ENCODE measurements around the gene FAM98B.
A peak's percentile ranks its signal among the peaks of the same experiment; 100 is the strongest.

The FAM98B gene

DNA sequence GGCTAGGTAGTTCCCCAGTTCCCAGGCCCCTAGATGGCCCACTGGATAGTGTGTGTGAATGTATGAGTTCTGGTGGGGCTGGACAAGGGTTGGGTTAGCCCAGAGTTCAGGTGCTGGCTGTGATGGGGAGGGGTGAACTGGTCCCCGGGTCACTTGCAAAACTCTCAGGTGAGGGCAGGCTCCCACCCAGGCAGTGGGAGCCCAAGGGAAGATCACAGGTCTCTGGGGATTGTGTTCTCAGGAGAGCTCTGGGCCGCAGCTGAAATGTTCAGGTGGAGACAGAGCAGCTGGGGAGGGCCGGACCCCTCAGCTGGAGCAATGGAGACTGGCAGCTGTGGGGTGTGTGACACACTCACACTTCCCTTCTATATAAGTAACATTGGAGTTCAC is 12.8 kb upstream of the FAM98B start:
- Histone ChIP-seq H3K9me3 (no peaks in the 10 kb centered on the region), H3K4me1 (ENCODE audit: control insufficient read depth in 1 of 2, insufficient read depth in 1 of 2, low read depth in 1 of 2, low read length in 1 of 2) (peaks cover 25 to 28% of the 10 kb centered on the region in 2 experiments), H3K36me3 (no peaks in the 10 kb centered on the region), H3K27me3 (no peaks in the 10 kb centered on the region), H3K4me3 (ENCODE audit: low read depth in 1 of 2, low read length in 1 of 2) (no peak overlapping the region), H3K27ac (peak overlapping the region; percentile 48)
- TF ChIP-seq, protein P1, sequence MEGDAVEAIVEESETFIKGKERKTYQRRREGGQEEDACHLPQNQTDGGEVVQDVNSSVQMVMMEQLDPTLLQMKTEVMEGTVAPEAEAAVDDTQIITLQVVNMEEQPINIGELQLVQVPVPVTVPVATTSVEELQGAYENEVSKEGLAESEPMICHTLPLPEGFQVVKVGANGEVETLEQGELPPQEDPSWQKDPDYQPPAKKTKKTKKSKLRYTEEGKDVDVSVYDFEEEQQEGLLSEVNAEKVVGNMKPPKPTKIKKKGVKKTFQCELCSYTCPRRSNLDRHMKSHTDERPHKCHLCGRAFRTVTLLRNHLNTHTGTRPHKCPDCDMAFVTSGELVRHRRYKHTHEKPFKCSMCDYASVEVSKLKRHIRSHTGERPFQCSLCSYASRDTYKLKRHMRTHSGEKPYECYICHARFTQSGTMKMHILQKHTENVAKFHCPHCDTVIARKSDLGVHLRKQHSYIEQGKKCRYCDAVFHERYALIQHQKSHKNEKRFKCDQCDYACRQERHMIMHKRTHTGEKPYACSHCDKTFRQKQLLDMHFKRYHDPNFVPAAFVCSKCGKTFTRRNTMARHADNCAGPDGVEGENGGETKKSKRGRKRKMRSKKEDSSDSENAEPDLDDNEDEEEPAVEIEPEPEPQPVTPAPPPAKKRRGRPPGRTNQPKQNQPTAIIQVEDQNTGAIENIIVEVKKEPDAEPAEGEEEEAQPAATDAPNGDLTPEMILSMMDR (IDR thresholded peaks at IDR 0.05), result no peak

DNA sequence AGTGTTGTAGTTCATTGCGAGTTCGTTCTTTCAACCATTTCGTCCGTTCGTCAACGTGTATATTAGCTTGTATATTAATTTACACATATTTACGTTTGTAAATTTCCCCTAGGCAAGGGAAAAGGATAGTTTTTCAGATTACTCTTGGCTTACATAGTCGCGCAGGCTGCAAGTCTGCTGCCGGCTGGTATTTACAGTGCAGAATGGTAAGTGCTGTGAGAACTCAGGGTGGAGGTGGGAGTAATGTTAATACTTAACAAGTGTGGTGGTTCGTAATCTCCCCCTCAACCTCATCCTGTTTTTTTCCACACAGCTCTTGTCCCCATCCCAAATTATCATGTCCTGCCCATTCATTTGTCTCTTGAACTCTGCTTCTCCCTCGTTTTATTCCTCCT is 766 bp downstream of the FAM98B start:
- TF ChIP-seq, protein P1 (IDR thresholded peaks at IDR 0.05), result no peak
- peak overlapping the region; percentile 58 for H3K27ac ChIP-seq

DNA sequence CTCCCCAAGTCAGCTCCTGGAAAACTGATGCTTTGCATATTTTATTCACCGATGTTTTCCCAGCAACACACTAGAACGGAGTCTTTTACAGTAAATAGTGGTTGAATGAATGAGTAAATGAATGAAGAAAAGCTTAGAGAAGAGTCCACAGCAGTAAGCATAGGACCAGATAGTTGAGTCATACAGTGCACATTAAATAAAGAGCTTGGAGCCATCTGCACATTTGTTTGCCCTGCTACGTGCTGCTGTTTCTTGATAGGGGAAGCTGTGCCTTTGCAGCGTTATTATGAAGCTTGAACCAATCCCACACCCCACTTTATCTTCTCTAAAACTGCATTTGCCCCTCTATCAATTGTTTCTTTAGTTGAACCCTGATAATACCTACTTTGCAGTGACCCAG is 1.2 kb downstream of the FAM98B start:
- Histone ChIP-seq H3K27ac (no peak overlapping the region), H3K4me3 (ENCODE audit: low read depth in 1 of 2, low read length in 1 of 2) (peak overlapping the region; percentile 82 to 83)

More for the DNA sequence above, 766 bp downstream of the FAM98B start:
- Histone ChIP-seq H3K9me3 (no peaks in the 10 kb centered on the region), H3K27me3 (no peaks in the 10 kb centered on the region), H3K36me3 (no peaks in the 10 kb centered on the region), H3K4me3 (ENCODE audit: low read depth in 1 of 2, low read length in 1 of 2) (peak overlapping the region; percentile 82 to 83), H3K4me1 (ENCODE audit: control insufficient read depth in 1 of 2, insufficient read depth in 1 of 2, low read depth in 1 of 2, low read length in 1 of 2) (peaks cover 10% of the 10 kb centered on the region in 2 experiments)

DNA sequence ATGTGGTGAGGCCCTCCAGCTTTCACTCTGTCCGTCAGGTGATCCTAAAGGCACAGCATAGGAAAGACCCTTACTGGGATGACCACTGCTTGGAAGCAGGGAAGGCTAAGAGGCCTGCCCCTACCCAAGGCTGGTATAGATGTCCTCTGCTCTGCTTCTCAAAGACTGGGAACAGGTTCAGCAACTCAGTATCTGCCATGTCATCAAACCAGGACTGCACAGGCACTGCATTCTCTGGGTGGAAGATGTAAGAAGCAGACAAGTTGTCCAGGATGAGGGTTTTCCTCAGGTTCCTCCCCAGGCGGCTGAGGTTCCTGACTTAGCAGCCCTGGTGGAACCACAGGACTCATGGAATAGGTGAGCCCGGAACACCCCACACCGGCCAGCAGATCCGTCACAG is 4.7 kb downstream of the FAM98B start:
- Histone ChIP-seq H3K4me3 (ENCODE audit: low read depth in 1 of 2, low read length in 1 of 2) (no peak overlapping the region), H3K4me1 (ENCODE audit: control insufficient read depth in 1 of 2, insufficient read depth in 1 of 2, low read depth in 1 of 2, low read length in 1 of 2) (peaks cover 10% of the 10 kb centered on the region in 2 experiments), H3K36me3 (no peaks in the 10 kb centered on the region), H3K9me3 (no peaks in the 10 kb centered on the region), H3K27me3 (no peaks in the 10 kb centered on the region), H3K27ac (no peak overlapping the region)
- TF ChIP-seq, protein P1 (IDR thresholded peaks at IDR 0.05), result no peak

More for the DNA sequence above, 1.2 kb downstream of the FAM98B start:
- no peaks in the 10 kb centered on the region for H3K9me3 ChIP-seq
- peaks cover 10% of the 10 kb centered on the region in 2 experiments for H3K4me1 ChIP-seq (ENCODE audit: control insufficient read depth in 1 of 2, insufficient read depth in 1 of 2, low read depth in 1 of 2, low read length in 1 of 2)
- H3K36me3 ChIP-seq, result no peaks in the 10 kb centered on the region
- H3K27me3 ChIP-seq, result no peaks in the 10 kb centered on the region
- TF ChIP-seq, protein P1 (IDR thresholded peaks at IDR 0.05), result no peak

DNA sequence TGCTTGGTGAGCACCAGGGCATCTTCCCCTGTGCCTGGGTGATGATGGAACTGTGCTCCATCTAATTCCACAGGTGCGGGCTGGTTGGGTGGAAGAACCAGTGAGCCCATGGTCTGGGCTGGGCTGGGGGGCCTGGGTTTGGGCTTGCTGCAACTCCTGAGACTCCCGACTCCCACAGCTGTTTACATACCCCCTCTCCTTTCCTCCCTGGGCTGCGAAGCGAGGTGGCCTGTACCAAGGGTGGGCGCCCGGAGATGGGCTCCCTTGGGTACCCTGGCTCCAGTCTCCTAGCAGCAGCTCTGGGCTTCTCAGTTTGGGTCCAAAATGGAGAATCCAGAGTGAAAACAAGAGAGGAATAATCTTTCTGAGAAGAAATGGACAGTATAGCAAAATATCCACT is 5.6 kb downstream of the FAM98B start:
- Histone ChIP-seq H3K27me3 (no peaks in the 10 kb centered on the region), H3K36me3 (no peaks in the 10 kb centered on the region), H3K9me3 (no peaks in the 10 kb centered on the region), H3K4me3 (ENCODE audit: low read depth in 1 of 2, low read length in 1 of 2) (no peak overlapping the region), H3K4me1 (ENCODE audit: control insufficient read depth in 1 of 2, insufficient read depth in 1 of 2, low read depth in 1 of 2, low read length in 1 of 2) (peaks cover 8 to 9% of the 10 kb centered on the region in 2 experiments), H3K27ac (no peak overlapping the region)
- TF ChIP-seq, protein P1 (IDR thresholded peaks at IDR 0.05), result no peak

DNA sequence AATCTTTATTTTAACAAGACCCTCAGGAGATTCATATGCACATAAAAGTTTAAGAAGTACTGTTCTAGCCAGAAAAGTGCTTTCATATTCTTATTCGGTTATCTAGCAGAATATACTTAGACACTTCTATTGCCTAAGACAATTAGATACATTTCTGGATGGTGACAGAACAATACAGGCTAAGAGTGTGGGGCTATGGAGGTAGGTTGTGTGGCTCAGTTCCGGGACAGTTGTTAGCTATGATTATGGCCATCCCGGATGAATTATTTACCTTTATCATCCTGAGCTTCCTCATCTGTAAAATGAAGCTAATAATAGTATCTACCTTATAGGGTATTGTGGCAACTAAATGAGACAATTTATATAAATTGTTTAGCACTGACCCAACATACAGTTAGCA is 6.6 kb downstream of the FAM98B start:
- Histone ChIP-seq H3K9me3 (no peaks in the 10 kb centered on the region), H3K27me3 (no peaks in the 10 kb centered on the region), H3K4me1 (ENCODE audit: control insufficient read depth in 1 of 2, insufficient read depth in 1 of 2, low read depth in 1 of 2, low read length in 1 of 2) (no peaks in the 10 kb centered on the region)

More for the DNA sequence above, 6.6 kb downstream of the FAM98B start:
- TF ChIP-seq, protein P1 (IDR thresholded peaks at IDR 0.05), result no peak
- Histone ChIP-seq H3K27ac (no peak overlapping the region), H3K4me3 (ENCODE audit: low read depth in 1 of 2, low read length in 1 of 2) (no peak overlapping the region), H3K36me3 (no peaks in the 10 kb centered on the region)

Data from neutrophil (primary cell).